Heart right ventricle (tissue), 16 donors: ENCODE results near the gene SPSB1. TPM values are rescaled to one million over a fixed set of nuclear protein-coding genes. Genes with fewer than 3 reads are reported as not detected.

Experiments
- ATAC-seq, 8 donors: fragments of 200-7000 bp; cut with Tn5 transposase; one replicate each; pipeline ENCODE4 v1.9.1; 2020; ENCODE audit warnings: mild to moderate bottlenecking in 8 of 8, moderate library complexity in 8 of 8, moderate number of reproducible peaks in 1 of 8
- DNase-seq, 2 donors: peaks; one replicate each; pipeline ENCODE4 v3.0.0-alpha.2; 2020
- H3K27ac ChIP-seq, 10 donors: fragments of 200-600 bp; sonication (generic) in 2 of 10; one replicate each; pipeline versions ENCODE4 v1.5.0 to v1.8.0; 2020 to 2022; ENCODE audit warnings: mild to moderate bottlenecking in 3 of 10
- H3K27me3 ChIP-seq, 7 donors: fragments of 200-600 bp; one replicate each; pipeline ENCODE4 v1.8.0; 2021 to 2022; ENCODE audit warnings: mild to moderate bottlenecking in 2 of 7
- H3K36me3 ChIP-seq, 9 donors: fragments of 200-600 bp; sonication (generic) in 1 of 9; one replicate each; pipeline versions ENCODE4 v1.5.0 to v1.8.0; 2020 to 2022; ENCODE audit warnings: mild to moderate bottlenecking in 2 of 9
- H3K4me1 ChIP-seq, 9 donors: fragments of 200-600 bp; sonication (generic) in 1 of 9; one replicate each; pipeline versions ENCODE4 v1.5.0 to v1.8.0; 2020 to 2022; ENCODE audit warnings: mild to moderate bottlenecking in 4 of 9
- H3K4me3 ChIP-seq, 10 donors: fragments of 200-600 bp; sonication (generic) in 2 of 10; one replicate each; pipeline versions ENCODE4 v1.5.0 to v1.8.0; 2020 to 2022; ENCODE audit warnings: mild to moderate bottlenecking in 7 of 10, moderate library complexity in 2 of 10
- H3K9me3 ChIP-seq, 11 donors: fragments of 200-600 bp in 10 of 11; sonication (generic) in 2 of 11; one replicate each; pipeline versions ENCODE4 v1.5.0 to v1.8.0; 2013 to 2022; ENCODE audit warnings: mild to moderate bottlenecking in 2 of 11, control low read depth in 1 of 11, moderate library complexity in 1 of 11
- WGBS, 2 donors: extraction: QIAGEN DNeasy Blood & Tissue Kit; methylation state at CpG; one replicate each; pipeline ENCODE4 v1.1.7; 2013; ENCODE audit warnings: inconsistent platforms in 1 of 2; 5-methylcytosine and 5-hydroxymethylcytosine counted together
- intact Hi-C, 10 donors: fragments of 100-400 bp; cut with DNase I; formaldehyde crosslinking; loops; one replicate each; pipeline versions ENCODE4 v1.11.1 to v1.14.2; 2022
- polyA plus RNA-seq, 2 donors: library from polyadenylated mRNA; stranded (reverse); fragments of 200-250 nt; gene quantifications; one replicate each; pipeline ENCODE4 v1.2.3, GENCODE V29; 2013
- total RNA-seq, 10 donors: library from RNA; stranded (reverse); fragmentation: NEBNext Ultra II Directional in 3 of 10; extraction: Animal tissue kit (Norgen Biotek cat#: 25700) in 3 of 10; gene quantifications; one replicate each; pipeline versions ENCODE4 v1.2.1 to v1.2.4, GENCODE V29; 2021 to 2023
- TF ChIP-seq, protein P1 (sequence below), 9 donors: fragments of 200-600 bp; sonication (generic) in 2 of 9; IDR thresholded peaks; one replicate each; pipeline versions ENCODE4 v1.5.0 to v1.8.0; 2021 to 2022; ENCODE audit warnings: antibody characterized with exemption in 9 of 9, mild to moderate bottlenecking in 5 of 9, moderate library complexity in 1 of 9
- donor health status: Arrhythmogenic right ventricular cardiomyopathy.
- donor health status: ischemic (EF 13 %, LVEDD 7.1; RV severe dilation, severe dysfunction).
- donor health status: healthy with polysubstance abuse.
- donor health status: DM: no; HTN: yes; CAD: no.
- donor health status: DM: no; HTN: no; CAD: no.
- donor health status: ischemic (EF 25% LVEDD 6.9; RV normal size, moderate dysfunction).
- donor health status: ischemic (EF 25% LVEDD 5.7; RV mildly dilated, moderate dysfunction).
- donor health status: healthy.
- donor health status: DM: yes; HTN: yes; CAD: no.
- donor health status: Ischemic cardiomyopathy.
- donor health status: ischemic (EF 35%, LVEDD 5.7; RV mildly dilated, moderate dysfunction).
- donor health status: nonischemic (EF 11% LVEDD 7.7; RV severe dilation, severe dysfunction).
- donor health status: DM: yes; HTN: yes; CAD: no.
- donor health status: PGD.
- donor health status: ischemic (EF 29% LVEDD 5.4; RV normal size, mild dysfunction).
- donor health status: nonischemic (EF 23%, LVEDD 6.1; RV moderate dilation, normal function).

Gene SPSB1
- total and polyA plus RNA-seq, 12 donors: 5.5 to 16.5 (median 8.8) TPM

DNA sequence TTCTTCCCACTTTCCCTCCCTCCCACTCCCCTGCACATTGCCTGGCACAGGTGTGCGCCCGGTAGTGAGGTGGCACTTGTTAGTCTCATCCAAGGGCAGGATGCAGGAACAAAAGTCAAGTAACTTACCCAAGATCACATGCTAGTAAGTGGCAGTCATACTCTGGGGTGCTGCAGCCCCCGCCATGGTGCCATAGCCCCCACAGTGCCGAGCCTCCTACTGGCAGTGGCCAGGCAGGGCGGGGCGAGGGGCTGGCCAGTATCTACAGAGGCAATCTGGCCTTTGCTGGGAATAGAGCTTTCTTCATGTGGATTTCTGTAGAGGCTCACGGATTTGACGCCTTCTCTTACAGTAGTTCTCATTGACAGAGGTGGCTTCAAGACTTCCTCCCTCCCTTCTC lies 31.2 kb upstream of the SPSB1 start:
- DNase-seq (no peak), ATAC-seq (no peak)
- intact Hi-C loops: loop anchor here in 2 of 10 donors (10.0 kb wide), 1 partner anchor 313 kb away; no protein-coding TSS in a partner anchor
- Histone ChIP-seq H3K27ac (no peak overlapping the region), H3K36me3 (peaks cover 3 to 69% (median 37%) of the 10 kb centered on the region in 9 donors), H3K4me3 (no peak overlapping the region), H3K9me3 (no peaks in the 10 kb centered on the region), H3K4me1 (peaks cover 0 to 9% (median 0%) of the 10 kb centered on the region in 9 donors), H3K27me3 (no peaks in the 10 kb centered on the region)
- 92 to 96% methylated on average over 8 of the region's 8 CpGs for WGBS, 2 donors
- TF ChIP-seq, protein P1, sequence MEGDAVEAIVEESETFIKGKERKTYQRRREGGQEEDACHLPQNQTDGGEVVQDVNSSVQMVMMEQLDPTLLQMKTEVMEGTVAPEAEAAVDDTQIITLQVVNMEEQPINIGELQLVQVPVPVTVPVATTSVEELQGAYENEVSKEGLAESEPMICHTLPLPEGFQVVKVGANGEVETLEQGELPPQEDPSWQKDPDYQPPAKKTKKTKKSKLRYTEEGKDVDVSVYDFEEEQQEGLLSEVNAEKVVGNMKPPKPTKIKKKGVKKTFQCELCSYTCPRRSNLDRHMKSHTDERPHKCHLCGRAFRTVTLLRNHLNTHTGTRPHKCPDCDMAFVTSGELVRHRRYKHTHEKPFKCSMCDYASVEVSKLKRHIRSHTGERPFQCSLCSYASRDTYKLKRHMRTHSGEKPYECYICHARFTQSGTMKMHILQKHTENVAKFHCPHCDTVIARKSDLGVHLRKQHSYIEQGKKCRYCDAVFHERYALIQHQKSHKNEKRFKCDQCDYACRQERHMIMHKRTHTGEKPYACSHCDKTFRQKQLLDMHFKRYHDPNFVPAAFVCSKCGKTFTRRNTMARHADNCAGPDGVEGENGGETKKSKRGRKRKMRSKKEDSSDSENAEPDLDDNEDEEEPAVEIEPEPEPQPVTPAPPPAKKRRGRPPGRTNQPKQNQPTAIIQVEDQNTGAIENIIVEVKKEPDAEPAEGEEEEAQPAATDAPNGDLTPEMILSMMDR (IDR thresholded peaks at IDR 0.05): no peak

DNA sequence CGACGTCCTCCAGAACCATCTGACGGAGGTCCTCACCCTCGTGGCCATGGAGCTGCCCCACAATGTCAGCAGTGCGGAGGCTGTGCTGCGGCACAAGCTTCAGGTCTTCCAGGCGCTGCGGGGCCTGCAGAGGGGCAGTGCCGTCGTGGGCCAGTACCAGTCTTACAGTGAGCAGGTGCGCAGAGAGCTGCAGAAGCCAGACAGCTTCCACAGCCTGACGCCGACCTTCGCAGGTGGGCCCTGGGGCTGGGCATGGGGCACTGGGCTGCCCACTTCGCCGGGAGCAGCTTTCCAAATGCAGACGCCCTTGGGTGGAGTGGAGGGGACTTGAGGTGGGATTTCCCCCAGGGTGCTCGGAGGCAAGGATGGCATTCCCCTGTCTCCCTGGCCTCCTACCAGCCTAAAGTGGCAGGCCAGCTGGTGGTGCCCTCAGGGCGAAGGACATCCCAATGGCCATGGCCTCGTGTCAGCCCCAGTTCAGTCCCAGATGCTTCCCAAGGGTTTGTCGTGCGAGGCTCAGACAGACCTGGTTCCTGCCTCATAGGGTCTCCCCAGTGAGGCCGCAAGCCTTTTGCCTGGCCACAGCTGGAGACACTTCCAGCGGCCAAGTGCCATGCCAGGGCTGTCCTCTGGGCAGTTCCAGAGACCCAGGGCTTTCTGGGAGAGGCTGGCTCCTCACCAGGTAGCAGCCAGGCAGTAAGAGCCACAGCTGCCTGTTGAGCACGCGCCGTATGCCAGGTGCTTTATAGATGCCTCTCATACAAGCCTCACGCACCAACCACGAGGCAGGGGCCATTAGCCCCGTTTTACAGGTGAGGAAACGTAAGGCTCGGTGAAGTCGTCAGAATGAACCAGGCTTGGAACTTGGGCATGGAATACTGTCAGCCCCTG lies 30.4 kb upstream of the SPSB1 start:
- DNase-seq: no peak
- H3K36me3 ChIP-seq: peaks cover 3 to 69% (median 37%) of the 10 kb centered on the region in 9 donors
- H3K4me1 ChIP-seq: peaks cover 0 to 12% (median 8%) of the 10 kb centered on the region in 9 donors
- TF ChIP-seq, protein P1 (IDR thresholded peaks at IDR 0.05): no peak
- no peak overlapping the region for H3K4me3 ChIP-seq
- 92 to 93% methylated on average over 33 of the region's 33 CpGs for WGBS, 2 donors
- no peaks in the 10 kb centered on the region for H3K27me3 ChIP-seq
- no peak overlapping the region for H3K27ac ChIP-seq
- no peaks in the 10 kb centered on the region for H3K9me3 ChIP-seq
- ATAC-seq: no peak
- intact Hi-C loops: loop anchor here in 2 of 10 donors (10.0 kb wide), 1 partner anchor 312 kb away; no protein-coding TSS in a partner anchor

GRCh38 chr1:9263276-9263855 lies 29.3 kb upstream of the SPSB1 start:
- intact Hi-C loops: loop anchor here in 2 of 10 donors (10.0 kb wide), 1 partner anchor 311 kb away; no protein-coding TSS in a partner anchor
- TF ChIP-seq, protein P1 (IDR thresholded peaks at IDR 0.05): no peak
- whole genome bisulfite sequencing, 2 donors: 93 to 95% methylated on average over 26 of the region's 26 CpGs
- ATAC-seq (no peak), DNase-seq (no peak)
- H3K36me3 ChIP-seq: peaks cover 3 to 63% (median 37%) of the 10 kb centered on the region in 9 donors
- H3K27me3 ChIP-seq: no peaks in the 10 kb centered on the region
- H3K4me1 ChIP-seq: peaks cover 0 to 12% (median 8%) of the 10 kb centered on the region in 9 donors
- no peak overlapping the region for H3K27ac ChIP-seq
- no peaks in the 10 kb centered on the region for H3K9me3 ChIP-seq
- no peak overlapping the region for H3K4me3 ChIP-seq
